ENCODE measurements around the gene LGALS3BP. TPM values are rescaled to one million over a fixed set of nuclear protein-coding genes. Genes with fewer than 3 reads are reported as not detected.

Gene LGALS3BP
- total RNA-seq, 1 experiment from 2014 or later: 389 TPM

GRCh38 chr17:78947235-78948149, 32.2 kb downstream of the LGALS3BP start:
- H3K27ac ChIP-seq (ENCODE audit: low read depth, low read length): no peak overlapping the region
- H3K9ac ChIP-seq (ENCODE audit: low read length): no peak overlapping the region
- CTCF ChIA-PET: no interaction called here
- peak overlapping the region; percentile 56 for H3K4me2 ChIP-seq (ENCODE audit: low read length)
- ATAC-seq (peak; percentile 64), DNase-seq (ENCODE audit: low read depth, low spot score) (no peak)
- H3K9me2 ChIP-seq (ENCODE audit: insufficient read depth): 0 out of 2 replicates have a peak, but pooled peaks cover 4% of the 10 kb centered on the region
- RAD21 ChIA-PET (ENCODE audit: low non-redundant PET in 1 of 2, low total read pairs in 2 of 2, uncharacterized antibody in 2 of 2, unreplicated experiment in 2 of 2): no interaction called here
- no peaks in the 10 kb centered on the region for H3K27me3 ChIP-seq (ENCODE audit: insufficient read depth, low read length)
- peak overlapping the region; percentile 68 for H2AFZ ChIP-seq (ENCODE audit: low read depth, low read length, poor library complexity, severe bottlenecking)
- H3K4me3 ChIP-seq (replicated peaks in 1 of 2; ENCODE audit: low read depth in 1 of 2, low read length in 2 of 2): no peak overlapping the region
- H3K9me3 ChIP-seq (ENCODE audit: control insufficient read depth in 1 of 2, insufficient read depth in 1 of 2, low read depth in 1 of 2, low read length in 2 of 2): no peaks in the 10 kb centered on the region
- H3K4me1 ChIP-seq (ENCODE audit: control insufficient read depth in 1 of 2, insufficient read depth in 2 of 2, low read length in 2 of 2): peaks cover 15 to 26% of the 10 kb centered on the region in 2 experiments
- H4K20me1 ChIP-seq (ENCODE audit: insufficient read depth): no peaks in the 10 kb centered on the region
- H3K36me3 ChIP-seq (ENCODE audit: control insufficient read depth in 1 of 2, insufficient read depth in 2 of 2, low read length in 2 of 2): no peaks in the 10 kb centered on the region
- BruUV-seq (replicated peaks): no TSS peak
- TF ChIP-seq, protein P1, sequence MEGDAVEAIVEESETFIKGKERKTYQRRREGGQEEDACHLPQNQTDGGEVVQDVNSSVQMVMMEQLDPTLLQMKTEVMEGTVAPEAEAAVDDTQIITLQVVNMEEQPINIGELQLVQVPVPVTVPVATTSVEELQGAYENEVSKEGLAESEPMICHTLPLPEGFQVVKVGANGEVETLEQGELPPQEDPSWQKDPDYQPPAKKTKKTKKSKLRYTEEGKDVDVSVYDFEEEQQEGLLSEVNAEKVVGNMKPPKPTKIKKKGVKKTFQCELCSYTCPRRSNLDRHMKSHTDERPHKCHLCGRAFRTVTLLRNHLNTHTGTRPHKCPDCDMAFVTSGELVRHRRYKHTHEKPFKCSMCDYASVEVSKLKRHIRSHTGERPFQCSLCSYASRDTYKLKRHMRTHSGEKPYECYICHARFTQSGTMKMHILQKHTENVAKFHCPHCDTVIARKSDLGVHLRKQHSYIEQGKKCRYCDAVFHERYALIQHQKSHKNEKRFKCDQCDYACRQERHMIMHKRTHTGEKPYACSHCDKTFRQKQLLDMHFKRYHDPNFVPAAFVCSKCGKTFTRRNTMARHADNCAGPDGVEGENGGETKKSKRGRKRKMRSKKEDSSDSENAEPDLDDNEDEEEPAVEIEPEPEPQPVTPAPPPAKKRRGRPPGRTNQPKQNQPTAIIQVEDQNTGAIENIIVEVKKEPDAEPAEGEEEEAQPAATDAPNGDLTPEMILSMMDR (IDR thresholded peaks at IDR 0.05 in 2 of 3, conservative IDR thresholded peaks at IDR 0.05 in 1 of 3; ENCODE audit: borderline replicate concordance in 1 of 3, insufficient read depth in 1 of 3, low read depth in 2 of 3, low read length in 2 of 3): no peak
- TF ChIP-seq POLR2AphosphoS5 (IDR thresholded peaks at IDR 0.05; ENCODE audit: low read depth, low read length) (no peak), ELF1 (IDR thresholded peaks at IDR 0.05; ENCODE audit: borderline replicate concordance, low read depth) (no peak), EZH2phosphoT487 (IDR thresholded peaks at IDR 0.05; ENCODE audit: borderline replicate concordance) (no peak), FOSL1 (IDR thresholded peaks at IDR 0.05; ENCODE audit: low read depth) (no peak), POLR2A (IDR thresholded peaks at IDR 0.05; ENCODE audit: borderline replicate concordance, extremely low read depth, insufficient read depth, insufficient read length) (no peak), EZH2 (IDR thresholded peaks at IDR 0.05) (no peak), EGR1 (IDR thresholded peaks at IDR 0.05; ENCODE audit: low read depth) (no peak), ZNF274 (IDR thresholded peaks at IDR 0.05; ENCODE audit: low read depth, low read length) (no peak)
- TF ChIP-seq, protein P2, sequence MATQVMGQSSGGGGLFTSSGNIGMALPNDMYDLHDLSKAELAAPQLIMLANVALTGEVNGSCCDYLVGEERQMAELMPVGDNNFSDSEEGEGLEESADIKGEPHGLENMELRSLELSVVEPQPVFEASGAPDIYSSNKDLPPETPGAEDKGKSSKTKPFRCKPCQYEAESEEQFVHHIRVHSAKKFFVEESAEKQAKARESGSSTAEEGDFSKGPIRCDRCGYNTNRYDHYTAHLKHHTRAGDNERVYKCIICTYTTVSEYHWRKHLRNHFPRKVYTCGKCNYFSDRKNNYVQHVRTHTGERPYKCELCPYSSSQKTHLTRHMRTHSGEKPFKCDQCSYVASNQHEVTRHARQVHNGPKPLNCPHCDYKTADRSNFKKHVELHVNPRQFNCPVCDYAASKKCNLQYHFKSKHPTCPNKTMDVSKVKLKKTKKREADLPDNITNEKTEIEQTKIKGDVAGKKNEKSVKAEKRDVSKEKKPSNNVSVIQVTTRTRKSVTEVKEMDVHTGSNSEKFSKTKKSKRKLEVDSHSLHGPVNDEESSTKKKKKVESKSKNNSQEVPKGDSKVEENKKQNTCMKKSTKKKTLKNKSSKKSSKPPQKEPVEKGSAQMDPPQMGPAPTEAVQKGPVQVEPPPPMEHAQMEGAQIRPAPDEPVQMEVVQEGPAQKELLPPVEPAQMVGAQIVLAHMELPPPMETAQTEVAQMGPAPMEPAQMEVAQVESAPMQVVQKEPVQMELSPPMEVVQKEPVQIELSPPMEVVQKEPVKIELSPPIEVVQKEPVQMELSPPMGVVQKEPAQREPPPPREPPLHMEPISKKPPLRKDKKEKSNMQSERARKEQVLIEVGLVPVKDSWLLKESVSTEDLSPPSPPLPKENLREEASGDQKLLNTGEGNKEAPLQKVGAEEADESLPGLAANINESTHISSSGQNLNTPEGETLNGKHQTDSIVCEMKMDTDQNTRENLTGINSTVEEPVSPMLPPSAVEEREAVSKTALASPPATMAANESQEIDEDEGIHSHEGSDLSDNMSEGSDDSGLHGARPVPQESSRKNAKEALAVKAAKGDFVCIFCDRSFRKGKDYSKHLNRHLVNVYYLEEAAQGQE (IDR thresholded peaks at IDR 0.05; ENCODE audit: low read depth): no peak
- POLR2A ChIA-PET: no interaction called here
- no peaks in the 10 kb centered on the region for H3K79me2 ChIP-seq (ENCODE audit: insufficient read depth, low read length)
- intact Hi-C loops (cut with micrococcal nuclease): no loop called here
